ENCODE data around the gene ZNRF3.

- TF ChIP-seq, protein P1, sequence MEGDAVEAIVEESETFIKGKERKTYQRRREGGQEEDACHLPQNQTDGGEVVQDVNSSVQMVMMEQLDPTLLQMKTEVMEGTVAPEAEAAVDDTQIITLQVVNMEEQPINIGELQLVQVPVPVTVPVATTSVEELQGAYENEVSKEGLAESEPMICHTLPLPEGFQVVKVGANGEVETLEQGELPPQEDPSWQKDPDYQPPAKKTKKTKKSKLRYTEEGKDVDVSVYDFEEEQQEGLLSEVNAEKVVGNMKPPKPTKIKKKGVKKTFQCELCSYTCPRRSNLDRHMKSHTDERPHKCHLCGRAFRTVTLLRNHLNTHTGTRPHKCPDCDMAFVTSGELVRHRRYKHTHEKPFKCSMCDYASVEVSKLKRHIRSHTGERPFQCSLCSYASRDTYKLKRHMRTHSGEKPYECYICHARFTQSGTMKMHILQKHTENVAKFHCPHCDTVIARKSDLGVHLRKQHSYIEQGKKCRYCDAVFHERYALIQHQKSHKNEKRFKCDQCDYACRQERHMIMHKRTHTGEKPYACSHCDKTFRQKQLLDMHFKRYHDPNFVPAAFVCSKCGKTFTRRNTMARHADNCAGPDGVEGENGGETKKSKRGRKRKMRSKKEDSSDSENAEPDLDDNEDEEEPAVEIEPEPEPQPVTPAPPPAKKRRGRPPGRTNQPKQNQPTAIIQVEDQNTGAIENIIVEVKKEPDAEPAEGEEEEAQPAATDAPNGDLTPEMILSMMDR (IDR thresholded peaks at IDR 0.05): no peak
- no peak for TF ChIP-seq POLR2A (IDR thresholded peaks at IDR 0.05)
Measured at GRCh38 chr22:29092243-29092642, 208.9 kb downstream of the ZNRF3 start.
